NCI-H345 (cell line): ENCODE measurements around the gene POSTN.

Experiments
- DNase-seq: peaks from one replicate; lab custom pipeline; 2025; lab: John Stamatoyannopoulos, UW

The POSTN gene, protein sequence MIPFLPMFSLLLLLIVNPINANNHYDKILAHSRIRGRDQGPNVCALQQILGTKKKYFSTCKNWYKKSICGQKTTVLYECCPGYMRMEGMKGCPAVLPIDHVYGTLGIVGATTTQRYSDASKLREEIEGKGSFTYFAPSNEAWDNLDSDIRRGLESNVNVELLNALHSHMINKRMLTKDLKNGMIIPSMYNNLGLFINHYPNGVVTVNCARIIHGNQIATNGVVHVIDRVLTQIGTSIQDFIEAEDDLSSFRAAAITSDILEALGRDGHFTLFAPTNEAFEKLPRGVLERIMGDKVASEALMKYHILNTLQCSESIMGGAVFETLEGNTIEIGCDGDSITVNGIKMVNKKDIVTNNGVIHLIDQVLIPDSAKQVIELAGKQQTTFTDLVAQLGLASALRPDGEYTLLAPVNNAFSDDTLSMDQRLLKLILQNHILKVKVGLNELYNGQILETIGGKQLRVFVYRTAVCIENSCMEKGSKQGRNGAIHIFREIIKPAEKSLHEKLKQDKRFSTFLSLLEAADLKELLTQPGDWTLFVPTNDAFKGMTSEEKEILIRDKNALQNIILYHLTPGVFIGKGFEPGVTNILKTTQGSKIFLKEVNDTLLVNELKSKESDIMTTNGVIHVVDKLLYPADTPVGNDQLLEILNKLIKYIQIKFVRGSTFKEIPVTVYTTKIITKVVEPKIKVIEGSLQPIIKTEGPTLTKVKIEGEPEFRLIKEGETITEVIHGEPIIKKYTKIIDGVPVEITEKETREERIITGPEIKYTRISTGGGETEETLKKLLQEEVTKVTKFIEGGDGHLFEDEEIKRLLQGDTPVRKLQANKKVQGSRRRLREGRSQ

DNA sequence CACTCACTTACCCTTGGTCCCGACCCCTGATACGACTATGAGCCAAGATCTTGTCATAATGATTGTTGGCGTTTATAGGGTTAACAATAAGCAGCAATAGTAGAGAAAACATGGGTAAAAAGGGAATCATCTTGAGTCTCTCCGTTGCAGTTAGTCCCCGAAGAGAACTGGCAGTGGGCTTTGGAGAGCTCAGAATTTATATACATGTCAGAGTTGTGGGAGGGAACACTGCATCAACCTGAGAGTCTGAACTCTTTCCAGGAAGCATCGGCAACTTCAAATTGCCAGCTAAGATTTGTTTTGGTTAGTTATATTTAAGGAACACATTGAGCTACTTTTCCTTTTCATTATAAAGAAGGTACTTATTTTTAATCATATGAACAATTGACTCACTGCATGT is at the start of gene POSTN:
Gene POSTN, minus strand, starts transcription at position 172 of the 400 bp plus-strand sequence. Its CDS starts 42 bp downstream, at position 130.
- DNase-seq, result no peak

DNA sequence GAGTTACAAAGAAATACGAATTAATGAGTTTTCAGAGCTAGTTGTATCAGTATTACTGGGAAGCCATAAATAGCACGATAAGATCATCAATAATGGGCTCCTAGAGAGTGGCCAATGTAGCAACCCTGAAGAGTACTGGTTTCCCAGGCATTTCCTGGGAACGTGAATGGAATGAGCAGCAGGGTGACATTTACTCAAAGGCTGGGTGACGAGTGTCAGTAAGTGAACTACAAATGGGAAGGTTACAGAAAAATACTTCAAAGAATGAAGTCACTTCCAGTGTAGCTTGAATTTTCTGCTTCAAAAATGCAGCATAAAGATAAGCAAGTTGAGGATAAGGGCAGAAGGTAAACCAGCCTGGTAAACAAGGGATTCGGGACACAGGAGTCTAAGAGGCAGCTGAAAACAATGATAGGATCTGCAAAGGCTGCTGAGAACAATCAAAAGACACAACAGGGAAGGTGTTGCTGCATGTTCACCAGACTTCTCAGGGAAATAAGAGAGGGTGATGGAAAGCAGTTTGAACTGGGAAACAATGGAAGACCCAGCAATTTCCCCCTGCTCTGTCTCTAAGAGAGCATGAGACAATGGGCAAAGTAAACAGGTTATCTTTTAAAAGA is 48.6 kb upstream of the POSTN start:
- peak; percentile 59 for DNase-seq

DNA sequence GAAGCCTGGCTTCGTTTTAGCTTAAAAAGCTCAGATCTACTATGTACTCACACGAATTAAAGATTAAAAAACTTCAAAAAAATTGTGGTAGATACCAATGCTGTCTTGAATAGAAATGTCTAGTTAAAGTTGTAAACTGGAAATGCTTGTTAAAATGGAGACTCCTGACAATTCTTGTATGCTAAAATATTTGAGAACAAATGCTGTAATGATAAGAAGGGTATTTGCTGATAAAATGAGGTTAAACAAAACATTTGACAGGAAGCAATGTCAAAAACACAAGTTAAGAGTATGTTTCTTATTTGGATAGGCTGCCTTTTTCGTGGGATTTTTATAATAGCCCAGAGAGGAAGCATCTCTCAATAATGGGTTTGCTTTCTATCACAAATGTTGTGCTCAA is 48.0 kb upstream of the POSTN start:
- no peak for DNase-seq

DNA sequence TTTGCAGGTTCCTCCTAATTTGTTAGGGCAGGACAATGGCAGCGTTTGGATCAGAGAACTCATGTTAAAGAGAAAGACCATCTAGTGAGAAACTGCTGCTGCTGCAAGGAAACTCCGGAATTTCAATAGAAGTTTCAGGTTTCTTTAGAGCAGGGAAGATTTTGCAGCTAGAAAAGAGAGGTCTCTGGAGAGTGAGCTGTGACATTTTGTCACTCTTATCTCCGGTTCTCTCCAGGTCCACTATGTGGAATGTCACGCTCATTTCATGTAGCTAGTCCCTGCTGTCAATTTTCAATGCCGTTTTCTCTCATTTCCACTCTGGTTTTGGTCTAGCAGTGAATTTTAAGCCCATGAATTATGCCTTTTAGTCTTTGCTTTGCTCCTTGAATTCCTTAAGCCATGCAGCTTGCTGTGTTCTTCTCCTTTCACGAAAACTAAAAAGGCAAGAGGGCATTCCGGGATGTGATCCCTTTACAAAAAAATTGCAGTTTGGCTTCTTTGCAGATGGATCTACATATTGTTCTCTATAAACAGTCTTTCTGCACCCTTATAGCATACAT is 46.7 kb upstream of the POSTN start:
- DNase-seq, result no peak

DNA sequence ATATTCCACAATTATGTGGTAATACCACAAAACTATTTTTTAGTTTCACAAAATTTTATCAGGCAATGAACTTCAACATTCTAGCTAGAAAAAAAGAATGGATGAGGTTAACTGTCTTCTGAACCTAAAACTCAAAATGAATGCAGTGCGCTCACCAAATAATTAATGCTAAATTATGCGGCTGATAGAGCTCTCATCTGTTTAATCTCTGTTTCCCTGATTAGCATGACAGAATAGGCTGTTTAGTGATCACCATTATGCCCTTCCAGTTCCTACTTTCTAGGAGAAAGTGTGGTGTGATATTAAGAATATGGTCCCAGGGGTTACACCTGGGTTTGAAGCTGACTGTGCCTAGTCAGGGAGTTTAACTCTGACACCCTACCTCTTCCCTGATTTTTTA is 42.8 kb upstream of the POSTN start:
- no peak for DNase-seq

DNA sequence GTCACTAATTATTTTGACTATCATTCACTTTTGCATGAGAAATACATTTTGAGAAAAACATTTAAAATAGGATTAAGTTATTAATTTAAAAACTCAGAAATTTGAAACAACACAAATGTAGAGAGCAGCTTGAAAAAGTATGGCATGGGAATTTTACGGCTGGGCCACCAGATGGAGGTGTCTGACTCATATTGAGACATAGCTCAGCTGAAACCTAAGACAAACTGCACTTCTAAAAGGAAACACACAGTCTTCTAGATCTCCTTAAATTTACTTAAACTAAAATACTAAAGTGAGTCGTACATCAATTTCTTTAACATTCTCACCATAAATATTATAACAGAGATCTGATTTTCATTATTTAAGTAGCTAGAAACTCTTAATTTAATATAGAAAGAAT is 41.9 kb upstream of the POSTN start:
- peak; percentile 11 for DNase-seq

DNA sequence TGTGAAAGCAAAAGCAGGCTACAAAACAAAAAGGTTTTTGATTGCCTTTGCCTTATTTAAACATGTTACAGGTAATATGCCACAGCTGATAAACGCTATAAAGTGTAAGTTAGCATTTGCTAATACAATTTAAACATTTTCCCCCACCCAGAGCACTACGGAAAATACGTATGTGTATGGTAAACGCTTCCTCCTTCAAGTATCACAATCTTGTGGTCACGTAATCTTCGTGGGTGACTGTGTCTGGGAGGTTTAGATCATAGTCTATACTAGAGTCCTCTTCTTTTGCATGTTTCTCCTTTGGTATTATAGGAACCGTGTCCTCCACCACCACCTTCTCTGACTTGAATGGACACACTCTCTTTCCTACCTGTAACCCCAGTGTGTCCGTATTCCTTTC is 38.1 kb upstream of the POSTN start:
- no peak for DNase-seq

DNA sequence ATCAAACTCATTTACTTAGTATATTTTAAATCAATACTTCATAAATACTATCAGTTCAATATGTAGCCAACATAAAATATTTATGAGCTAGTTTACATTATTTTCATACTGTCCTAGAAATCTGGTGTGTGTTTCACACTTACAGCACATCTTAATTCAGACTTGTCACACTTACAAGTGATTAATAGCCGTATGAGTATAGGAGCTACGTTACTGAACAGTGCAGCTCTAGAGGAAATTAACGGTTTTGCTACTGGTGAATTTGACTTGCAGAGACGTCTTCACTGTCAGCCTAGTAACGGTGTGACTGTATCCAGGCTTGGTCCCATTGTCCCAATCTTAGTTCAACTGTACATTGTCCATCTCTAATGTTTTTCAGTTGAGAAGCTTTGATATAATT is 33.7 kb upstream of the POSTN start:
- DNase-seq, result no peak

DNA sequence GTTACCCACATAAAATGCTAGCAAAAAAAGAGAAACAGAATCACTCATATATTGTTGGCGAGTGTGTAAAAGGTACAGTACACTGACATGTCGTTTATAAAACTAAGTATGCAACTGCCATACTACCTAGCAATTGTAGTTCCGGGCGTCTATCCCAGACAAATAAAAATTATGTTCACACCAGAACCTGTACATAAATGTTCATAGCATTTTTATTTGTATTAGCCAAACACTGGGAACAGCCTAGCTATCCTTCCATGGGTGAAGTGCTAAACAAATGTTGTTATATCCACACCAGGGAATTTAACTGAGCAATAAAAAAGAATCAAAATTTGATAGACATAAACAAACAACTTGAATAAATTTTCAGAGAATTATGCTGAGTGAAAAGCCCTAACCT is 28.9 kb upstream of the POSTN start:
- DNase-seq, result peak; percentile 44

DNA sequence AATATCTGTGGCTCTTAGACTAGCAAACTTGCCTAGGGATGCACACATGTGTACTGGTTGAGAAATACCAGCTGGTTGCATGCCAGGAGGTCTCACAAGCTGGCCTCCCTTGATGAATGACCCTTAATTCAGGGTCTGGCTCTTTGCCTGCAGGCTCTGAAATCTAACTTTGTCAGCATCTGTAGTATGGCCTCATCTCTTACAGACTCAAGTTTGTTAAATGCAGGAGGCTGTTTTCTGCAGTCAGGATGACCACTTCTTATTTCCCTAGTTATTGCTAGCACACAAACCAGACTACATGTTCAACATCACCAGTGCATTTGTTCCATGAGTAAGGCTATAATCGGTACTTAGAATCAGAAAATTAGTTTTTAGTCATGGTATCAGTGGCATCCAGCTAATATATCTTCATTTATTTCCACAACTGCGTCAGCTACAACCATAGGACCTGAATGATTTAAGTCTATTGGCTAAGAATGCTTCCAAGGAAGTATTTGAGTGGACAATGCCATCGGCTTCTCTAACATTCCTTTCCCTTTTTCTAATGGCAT is 23.3 kb upstream of the POSTN start:
- DNase-seq, result no peak

DNA sequence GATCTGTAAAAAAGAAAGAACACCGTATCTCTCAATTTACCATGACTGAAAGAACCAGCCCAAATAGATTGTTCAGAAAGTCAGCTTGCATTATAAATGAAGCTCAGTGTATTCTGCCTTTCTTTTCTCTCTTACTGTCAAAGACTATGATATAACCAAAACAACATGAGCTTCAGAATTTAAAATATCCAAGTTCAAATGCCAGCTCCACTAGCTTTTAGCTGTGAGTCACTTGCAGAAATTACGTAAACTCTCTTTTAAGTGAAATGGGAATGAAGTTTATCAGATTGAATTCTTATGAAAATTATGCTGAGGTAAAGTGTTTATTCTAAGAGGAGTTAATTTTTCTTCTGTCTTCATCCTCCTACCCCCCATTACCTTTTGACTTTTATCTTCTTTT is 20.0 kb upstream of the POSTN start:
- DNase-seq, result no peak

DNA sequence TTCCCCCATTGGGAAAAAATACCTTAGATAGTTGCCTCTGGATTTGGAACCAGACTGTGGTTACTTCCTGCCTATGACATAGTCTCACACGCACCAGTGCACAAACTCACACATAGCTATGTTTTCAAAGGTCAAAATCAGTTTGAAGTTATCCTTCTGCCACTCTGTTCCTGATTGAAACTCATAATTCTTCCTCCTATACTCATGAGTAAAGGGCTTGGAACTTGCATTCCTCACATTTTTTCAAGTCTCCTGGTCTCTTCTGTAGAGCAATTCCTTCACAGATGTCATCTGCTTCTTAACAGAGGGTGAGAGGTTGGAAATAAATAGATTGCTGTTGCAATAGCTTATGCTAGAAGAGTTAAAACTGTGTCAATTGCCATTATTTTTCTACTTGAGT is 18.6 kb upstream of the POSTN start:
- DNase-seq, result no peak

DNA sequence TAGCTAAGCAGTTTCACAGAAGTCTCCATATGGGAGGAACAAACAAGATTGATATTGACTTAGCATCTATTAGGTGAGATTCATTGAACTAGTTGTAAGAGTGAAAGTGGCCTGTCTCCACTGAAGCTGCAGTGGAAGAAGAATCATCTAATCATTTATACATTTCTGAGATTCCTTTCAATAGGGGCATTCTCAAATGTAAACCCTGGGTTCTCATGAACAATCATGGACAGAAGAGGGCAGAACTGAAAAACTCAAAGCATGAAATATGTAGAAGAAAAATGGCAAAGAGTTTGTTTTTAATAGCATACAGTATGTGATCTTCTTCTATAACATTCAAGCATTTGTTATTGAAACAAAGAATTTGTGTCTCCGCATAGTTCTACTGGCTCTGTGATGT is 17.6 kb upstream of the POSTN start:
- DNase-seq, result no peak

DNA sequence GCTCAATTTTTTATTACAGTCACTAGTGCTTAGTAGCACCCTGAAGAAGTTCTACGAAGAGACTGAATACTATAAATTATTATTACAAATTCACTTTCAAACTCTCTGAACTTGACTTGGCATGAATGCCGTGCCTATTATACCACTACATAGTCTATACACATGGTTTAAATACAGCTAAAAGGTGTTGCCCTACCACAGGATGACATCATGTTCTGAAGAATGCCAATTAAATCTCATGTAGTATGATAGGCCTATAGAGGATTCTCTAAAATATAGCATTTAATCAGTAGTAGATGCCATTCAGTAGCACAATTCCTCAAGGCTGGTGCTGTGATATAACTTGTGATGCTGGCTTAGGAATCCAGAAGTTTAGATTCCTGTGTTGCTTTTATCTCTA is 16.7 kb upstream of the POSTN start:
- no peak for DNase-seq

DNA sequence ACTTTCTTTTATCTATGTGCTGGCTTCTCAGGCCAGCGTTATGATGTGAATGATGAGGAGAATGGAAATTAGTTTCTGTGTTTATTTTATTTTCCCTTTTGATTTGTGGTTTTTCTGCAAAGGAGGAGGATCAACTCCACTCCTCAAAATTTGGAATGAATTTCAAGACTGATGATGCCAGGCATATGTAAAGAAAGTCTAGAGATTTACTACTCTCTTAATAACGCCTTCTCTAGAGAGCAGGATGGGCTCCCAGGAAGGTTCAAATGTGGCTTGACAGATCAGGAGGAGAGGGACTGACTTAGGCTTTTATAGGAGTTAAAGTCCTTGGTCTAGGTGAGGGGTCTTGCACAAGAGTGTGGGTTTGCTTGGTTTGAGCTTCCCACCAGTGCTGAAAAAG is 15.1 kb upstream of the POSTN start:
- no peak for DNase-seq

DNA sequence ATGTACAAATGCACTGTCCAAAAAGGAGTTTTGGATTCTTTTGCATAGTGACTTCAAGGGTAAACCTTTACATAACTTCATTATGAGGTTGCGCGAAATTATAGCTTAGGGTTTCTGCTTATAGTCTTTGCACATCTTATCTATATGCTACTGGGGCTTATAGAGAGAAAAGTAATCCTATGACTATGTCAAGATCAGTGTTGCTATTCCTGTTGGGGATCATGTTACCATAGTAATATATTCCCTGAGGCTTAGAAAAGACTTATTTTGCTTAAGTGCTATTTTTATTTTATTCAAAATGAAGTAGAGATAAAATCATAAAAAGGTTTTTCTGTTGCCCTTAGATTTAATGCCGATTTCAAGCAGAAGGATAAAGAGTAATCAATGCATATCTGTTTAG is 14.7 kb upstream of the POSTN start:
- no peak for DNase-seq

DNA sequence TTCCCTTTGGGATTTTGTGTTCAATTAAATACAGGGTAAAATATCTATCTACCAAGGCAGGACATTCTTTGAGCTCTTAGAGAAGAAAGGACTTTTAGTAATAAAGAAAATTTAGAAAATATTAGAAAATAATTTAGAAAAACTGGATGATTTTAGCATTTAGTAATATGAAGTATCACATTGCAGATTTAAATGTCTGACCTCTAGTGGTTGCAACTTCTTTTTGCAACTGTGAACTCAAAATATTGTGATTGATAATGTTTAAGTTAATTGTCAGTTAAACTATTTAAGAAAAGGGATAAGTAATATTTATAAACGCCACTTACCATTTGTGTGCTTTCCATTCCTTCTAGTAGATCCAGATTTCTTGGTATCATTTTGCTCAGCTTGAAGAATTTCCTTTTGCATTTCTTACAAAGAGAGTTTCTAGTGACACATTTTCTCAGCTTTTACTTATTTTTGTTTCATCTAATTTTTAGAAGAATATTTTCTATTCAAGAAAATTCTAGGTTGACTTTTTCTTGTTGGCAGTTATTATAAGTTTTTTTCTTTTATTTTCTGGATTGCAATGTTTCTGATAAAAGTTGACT is 10.3 kb upstream of the POSTN start:
- no peak for DNase-seq

DNA sequence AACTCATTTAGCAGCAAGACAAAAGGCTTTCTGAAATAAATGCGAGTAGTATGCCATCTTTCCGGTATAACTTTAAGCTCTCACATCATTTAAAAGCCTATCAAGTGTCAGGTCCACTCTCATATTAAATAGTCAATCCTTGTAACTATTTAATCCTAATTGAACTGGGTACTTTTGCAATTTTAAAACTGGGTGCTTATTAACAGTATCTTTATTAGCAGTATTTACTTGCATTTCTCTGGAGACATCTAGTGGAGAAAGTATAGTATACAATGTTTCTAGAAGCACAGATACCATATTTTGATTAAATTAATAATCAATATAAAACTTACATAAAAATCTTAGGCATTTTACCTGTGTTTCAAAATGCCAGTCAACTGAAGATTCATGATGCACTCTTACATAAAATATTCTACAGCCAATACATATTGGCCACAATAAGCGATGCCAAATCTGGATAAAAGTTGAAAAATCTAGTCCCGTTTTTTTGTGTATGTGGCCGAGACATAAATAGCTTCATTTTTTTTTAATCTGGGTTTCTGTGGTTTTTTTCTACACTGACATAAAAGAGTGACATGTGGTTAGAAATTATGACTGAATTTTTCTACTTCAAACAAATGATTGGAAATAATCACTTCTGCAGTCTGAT is 4.3 kb upstream of the POSTN start:
- peak; percentile 3 for DNase-seq

DNA sequence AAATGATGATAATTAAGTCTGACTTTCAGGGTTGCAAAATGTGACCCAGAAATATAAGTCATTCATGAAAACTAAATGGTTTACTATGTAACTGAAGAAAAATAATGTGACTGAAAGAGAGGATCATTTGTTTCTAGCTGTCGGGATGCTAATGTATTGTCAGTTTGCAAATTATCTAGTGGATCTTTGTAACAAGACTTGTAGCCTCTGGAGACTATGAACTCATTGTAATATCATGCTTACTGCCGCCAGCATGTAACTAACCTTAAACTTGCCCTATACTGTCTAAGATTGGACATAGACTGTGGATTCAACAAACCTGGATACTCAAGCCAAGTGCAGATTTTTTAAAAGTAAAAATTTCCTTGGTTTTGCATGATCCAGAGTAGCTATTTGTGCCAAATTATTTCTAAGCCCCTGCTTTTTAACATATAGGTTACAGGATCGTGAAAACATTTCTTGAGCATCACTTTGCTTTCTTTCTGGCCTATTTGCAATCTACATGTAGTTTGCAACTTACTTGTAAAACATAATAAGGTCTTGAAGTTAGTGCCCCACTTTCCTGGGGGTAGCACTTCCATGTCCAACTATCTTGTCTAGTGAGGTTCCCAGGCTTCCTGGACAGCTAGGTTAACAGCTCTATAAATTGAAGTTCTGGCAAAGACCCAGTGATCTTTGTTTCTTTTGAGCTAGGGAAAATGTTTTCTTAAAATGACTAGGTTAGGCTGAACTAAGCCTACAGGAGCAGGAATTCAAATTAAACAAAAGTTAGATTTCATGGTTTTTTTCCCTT is 3.3 kb upstream of the POSTN start:
- no peak for DNase-seq

DNA sequence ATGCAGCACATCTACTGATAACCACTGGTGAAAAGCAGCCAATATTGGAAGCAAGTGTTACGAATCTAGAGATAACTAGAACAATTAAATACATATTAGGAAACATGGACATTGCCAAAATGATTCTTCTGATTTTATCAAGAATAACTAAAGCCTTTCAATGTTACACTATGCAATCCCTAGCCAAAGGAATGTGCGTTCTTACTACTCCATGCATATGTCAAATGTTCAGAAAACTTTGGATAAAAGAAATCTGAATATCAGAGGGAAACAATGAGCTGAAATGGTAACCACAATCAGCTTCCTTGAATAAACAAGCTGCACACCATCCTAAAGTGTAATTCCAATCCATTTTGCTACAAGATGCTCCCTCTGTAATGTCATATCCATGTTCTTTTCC is 951 bp upstream of the POSTN start:
- DNase-seq, result no peak
